HG02678 (cell line): ENCODE measurements around the gene RYR2.

Experiments used
- ATAC-seq: cut with Tn5 transposase; IDR thresholded peaks from one replicate; pipeline ENCODE4 v1.9.1; 2021; ENCODE audit warnings: mild to moderate bottlenecking, moderate library complexity; ENCODE audit not compliant: unreplicated experiment

Gene RYR2

DNA sequence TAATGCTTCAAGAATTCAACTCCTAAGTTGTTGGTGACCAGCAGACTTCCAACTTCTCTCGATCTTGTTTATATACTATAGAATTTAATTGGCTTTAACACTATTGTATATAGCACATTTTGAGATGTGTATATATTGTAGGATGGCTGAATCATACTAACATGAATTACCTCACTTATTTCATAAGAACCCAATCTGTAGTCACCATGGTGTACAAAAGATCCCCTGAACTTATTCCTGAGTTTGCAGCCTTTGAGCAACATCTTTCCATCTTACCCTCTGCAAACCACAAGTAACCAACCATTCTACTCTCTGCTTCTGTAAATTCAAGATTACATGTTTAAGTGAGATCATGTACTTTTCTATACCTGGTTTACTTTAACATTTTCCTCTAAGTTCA, 836.4 kb downstream of the RYR2 start:
- no peak for ATAC-seq

DNA sequence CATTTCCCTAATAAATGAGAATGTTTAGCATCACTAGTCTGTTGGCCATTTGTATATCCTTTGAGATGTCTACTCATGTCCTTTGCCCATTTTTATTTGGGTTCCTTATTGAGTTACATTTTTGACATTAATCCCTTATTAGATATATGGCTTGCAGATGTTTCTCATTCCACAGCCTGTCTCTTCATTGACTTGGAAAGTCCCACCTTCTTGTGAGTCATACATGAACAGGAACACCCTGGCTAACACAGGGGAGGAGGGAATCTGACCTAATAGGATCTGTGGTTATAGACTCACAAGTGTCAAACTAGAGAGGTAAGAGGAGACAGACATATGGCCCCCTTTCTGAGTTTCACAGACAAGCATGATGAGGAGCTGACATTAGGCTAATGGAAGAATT, 837.2 kb downstream of the RYR2 start:
- no peak for ATAC-seq
